Measurements from ENCODE around the gene OSBPL5.

The OSBPL5 gene

DNA sequence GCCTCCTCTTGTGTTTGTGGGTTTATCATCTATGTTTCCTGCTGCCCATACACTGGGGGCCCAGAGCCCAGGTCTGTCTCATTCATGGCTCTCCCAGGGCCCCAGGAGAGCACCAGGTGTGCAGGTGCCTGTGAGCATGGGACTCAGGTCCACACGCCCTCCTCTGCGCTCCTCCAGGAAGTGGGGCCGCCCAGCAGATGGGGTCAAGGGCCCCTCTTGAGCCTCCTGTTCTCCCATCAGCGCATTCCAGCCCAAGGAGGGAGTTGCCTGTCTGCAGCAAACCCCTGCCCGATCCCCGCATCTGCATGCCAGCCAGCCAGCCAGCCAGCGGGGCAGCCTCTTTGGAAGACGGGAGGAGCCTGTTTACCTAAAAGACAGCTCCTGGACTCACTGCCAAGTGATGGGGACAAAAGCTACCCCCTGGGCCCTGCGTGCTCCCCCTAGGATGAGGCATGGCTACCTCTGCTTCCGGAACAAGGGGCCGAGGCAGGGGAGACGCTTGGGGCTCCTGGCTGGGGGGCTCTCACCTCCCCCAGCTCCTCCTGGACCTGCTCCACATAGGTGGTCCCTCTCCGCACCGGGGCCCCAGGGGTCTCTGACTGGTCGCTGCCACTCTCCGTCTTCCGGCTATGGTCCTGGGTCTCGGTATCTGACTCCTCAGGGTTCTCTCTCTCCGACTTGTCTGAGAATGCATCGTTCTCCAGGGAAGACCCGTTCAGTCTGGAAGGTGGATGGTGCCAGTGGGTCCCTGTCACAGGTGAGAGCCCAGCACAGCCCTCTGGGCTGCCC, 58.2 kb downstream of the OSBPL5 start:
- H3K27me3 ChIP-seq (ENCODE audit: control insufficient read depth, low read length): no peaks in the 10 kb centered on the region
- H3K36me3 ChIP-seq (ENCODE audit: control insufficient read depth, low read length): no peaks in the 10 kb centered on the region
- H3K4me2 ChIP-seq (ENCODE audit: low read length): no peak overlapping the region
- no peaks in the 10 kb centered on the region for H3K9me2 ChIP-seq (replicated peaks; ENCODE audit: control insufficient read depth, low read length)
- H3K4me3 ChIP-seq (ENCODE audit: low read length): no peak overlapping the region
- H3K27ac ChIP-seq (ENCODE audit: low read depth, low read length): no peak overlapping the region
- no peaks in the 10 kb centered on the region for H4K20me1 ChIP-seq (ENCODE audit: control insufficient read depth, insufficient read depth, low read depth, low read length)
- H3K79me2 ChIP-seq (ENCODE audit: control insufficient read depth, low read length): no peaks in the 10 kb centered on the region
- no peaks in the 10 kb centered on the region for H3K9me3 ChIP-seq (ENCODE audit: control insufficient read depth, insufficient read depth, low read length)
- no peaks in the 10 kb centered on the region for H3F3A ChIP-seq (ENCODE audit: control insufficient read depth, insufficient read depth)
- no peak for TF ChIP-seq EZH2phosphoT487 (IDR thresholded peaks at IDR 0.05; ENCODE audit: borderline replicate concordance, low read length)
- TF ChIP-seq, protein P1, sequence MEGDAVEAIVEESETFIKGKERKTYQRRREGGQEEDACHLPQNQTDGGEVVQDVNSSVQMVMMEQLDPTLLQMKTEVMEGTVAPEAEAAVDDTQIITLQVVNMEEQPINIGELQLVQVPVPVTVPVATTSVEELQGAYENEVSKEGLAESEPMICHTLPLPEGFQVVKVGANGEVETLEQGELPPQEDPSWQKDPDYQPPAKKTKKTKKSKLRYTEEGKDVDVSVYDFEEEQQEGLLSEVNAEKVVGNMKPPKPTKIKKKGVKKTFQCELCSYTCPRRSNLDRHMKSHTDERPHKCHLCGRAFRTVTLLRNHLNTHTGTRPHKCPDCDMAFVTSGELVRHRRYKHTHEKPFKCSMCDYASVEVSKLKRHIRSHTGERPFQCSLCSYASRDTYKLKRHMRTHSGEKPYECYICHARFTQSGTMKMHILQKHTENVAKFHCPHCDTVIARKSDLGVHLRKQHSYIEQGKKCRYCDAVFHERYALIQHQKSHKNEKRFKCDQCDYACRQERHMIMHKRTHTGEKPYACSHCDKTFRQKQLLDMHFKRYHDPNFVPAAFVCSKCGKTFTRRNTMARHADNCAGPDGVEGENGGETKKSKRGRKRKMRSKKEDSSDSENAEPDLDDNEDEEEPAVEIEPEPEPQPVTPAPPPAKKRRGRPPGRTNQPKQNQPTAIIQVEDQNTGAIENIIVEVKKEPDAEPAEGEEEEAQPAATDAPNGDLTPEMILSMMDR (IDR thresholded peaks at IDR 0.05; ENCODE audit: low read depth, low read length, poor library complexity, severe bottlenecking): no peak
- H3K4me1 ChIP-seq (ENCODE audit: control insufficient read depth, low read length): no peaks in the 10 kb centered on the region

DNA sequence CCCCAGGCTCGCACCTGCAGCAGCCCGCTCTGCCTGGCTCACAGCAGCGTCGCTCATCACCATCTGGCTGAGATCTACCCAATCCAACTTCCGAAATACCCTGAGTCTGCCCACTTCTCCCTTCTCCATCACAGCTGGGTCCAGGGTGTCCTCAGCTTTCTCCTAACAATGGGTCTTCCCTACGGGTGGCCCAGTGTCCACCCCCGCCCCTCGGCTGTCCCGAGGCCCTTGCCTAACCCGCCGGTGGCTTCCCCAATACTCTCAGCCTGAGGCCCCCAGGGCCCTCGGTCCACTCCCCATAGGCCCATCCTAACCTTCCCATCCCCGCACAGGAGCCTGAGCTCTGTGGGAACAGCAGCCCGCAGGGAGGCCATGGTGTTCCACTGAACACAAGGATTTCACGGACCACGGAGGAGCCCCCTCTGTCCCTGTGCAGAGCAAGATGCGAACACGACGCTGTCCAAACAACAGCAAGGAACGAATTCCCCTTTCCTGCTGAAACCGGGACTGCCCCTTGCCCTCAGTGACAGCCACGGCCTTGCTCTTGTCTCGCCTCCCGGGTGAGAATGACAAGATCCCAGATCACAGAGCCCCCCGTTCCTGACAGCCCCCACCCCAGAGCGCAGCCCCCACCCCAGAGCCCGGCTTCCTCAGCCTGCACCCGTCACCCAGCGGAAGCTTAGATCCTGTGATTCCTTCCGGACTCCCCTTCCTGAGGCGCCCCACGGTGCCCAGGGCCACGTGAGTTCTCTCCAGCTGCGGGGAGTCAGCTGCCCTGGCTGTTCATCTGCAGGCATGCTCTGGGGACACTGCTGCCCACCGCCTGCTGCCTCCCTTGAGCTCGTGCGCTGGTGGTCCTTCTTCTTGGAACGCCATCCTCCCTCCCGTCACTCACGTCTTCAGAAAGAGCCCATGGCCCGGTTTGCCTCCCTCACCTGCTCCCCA, 59.0 kb downstream of the OSBPL5 start:
- no peaks in the 10 kb centered on the region for H3F3A ChIP-seq (ENCODE audit: control insufficient read depth, insufficient read depth)
- H3K4me3 ChIP-seq (ENCODE audit: low read length): no peak overlapping the region
- H3K27ac ChIP-seq (ENCODE audit: low read depth, low read length): no peak overlapping the region
- H3K9me3 ChIP-seq (ENCODE audit: control insufficient read depth, insufficient read depth, low read length): no peaks in the 10 kb centered on the region
- H3K79me2 ChIP-seq (ENCODE audit: control insufficient read depth, low read length): no peaks in the 10 kb centered on the region
- no peak overlapping the region for H3K4me2 ChIP-seq (ENCODE audit: low read length)
- H3K9me2 ChIP-seq (replicated peaks; ENCODE audit: control insufficient read depth, low read length): no peaks in the 10 kb centered on the region
- H3K36me3 ChIP-seq (ENCODE audit: control insufficient read depth, low read length): no peaks in the 10 kb centered on the region
- H4K20me1 ChIP-seq (ENCODE audit: control insufficient read depth, insufficient read depth, low read depth, low read length): no peaks in the 10 kb centered on the region
- no peaks in the 10 kb centered on the region for H3K4me1 ChIP-seq (ENCODE audit: control insufficient read depth, low read length)
- TF ChIP-seq, protein P1 (IDR thresholded peaks at IDR 0.05; ENCODE audit: low read depth, low read length, poor library complexity, severe bottlenecking): no peak
- no peak for TF ChIP-seq EZH2phosphoT487 (IDR thresholded peaks at IDR 0.05; ENCODE audit: borderline replicate concordance, low read length)
- H3K27me3 ChIP-seq (ENCODE audit: control insufficient read depth, low read length): no peaks in the 10 kb centered on the region

DNA sequence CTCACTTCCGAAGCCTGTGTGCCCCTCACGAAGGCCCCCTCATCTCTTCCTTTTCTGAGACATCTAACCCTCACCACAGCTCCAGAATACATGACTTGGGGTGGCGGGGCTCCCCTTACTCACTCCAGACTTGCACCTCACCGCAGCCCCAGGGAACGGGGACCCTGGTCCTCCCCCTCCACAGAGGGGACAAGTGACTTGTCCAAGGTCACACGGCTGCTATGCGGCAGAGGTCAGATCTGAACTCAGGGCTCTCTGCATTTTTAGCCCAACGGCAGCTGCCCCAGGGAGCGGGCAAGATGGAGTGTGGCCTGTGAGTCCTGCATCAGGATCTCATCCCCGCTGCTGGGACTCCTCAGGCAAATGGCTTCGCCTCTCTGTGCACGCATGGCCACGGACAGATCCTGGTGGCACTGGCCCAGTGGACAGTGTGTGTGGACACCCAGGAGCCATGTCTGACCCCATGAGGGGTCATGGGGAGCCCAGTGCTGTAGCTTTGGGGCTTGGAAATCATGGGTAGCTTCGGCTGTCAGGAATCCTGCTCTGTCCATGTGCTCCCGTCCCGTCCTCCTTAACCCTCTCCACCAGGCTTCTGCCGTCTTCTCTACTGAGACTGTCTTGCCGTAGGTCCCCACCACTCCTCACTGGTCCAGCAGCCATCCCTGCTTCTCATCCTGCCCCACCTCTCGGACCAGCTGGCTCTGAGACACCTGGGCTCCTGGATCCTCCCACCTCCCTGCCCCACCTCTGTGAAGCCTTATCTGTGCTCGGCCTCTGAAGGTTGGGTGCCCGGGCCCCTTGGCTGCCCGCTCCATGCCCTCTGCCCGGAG, 59.9 kb downstream of the OSBPL5 start:
- no peaks in the 10 kb centered on the region for H3K79me2 ChIP-seq (ENCODE audit: control insufficient read depth, low read length)
- no peaks in the 10 kb centered on the region for H4K20me1 ChIP-seq (ENCODE audit: control insufficient read depth, insufficient read depth, low read depth, low read length)
- no peaks in the 10 kb centered on the region for H3K9me3 ChIP-seq (ENCODE audit: control insufficient read depth, insufficient read depth, low read length)
- H3K27me3 ChIP-seq (ENCODE audit: control insufficient read depth, low read length): no peaks in the 10 kb centered on the region
- TF ChIP-seq, protein P1 (IDR thresholded peaks at IDR 0.05; ENCODE audit: low read depth, low read length, poor library complexity, severe bottlenecking): no peak
- no peak for TF ChIP-seq EZH2phosphoT487 (IDR thresholded peaks at IDR 0.05; ENCODE audit: borderline replicate concordance, low read length)
- no peaks in the 10 kb centered on the region for H3K36me3 ChIP-seq (ENCODE audit: control insufficient read depth, low read length)
- no peak overlapping the region for H3K4me3 ChIP-seq (ENCODE audit: low read length)
- H3K4me2 ChIP-seq (ENCODE audit: low read length): no peak overlapping the region
- H3F3A ChIP-seq (ENCODE audit: control insufficient read depth, insufficient read depth): no peaks in the 10 kb centered on the region
- H3K4me1 ChIP-seq (ENCODE audit: control insufficient read depth, low read length): no peaks in the 10 kb centered on the region
- H3K9me2 ChIP-seq (replicated peaks; ENCODE audit: control insufficient read depth, low read length): no peaks in the 10 kb centered on the region
- H3K27ac ChIP-seq (ENCODE audit: low read depth, low read length): no peak overlapping the region
